ENCODE data around the gene MYL7.
"Not testable (repeated sequence)": the region's sequence is repeated elsewhere in the genome, so short reads cannot be mapped to it uniquely, and the experiment has no call there.

MYL7 gene

DNA sequence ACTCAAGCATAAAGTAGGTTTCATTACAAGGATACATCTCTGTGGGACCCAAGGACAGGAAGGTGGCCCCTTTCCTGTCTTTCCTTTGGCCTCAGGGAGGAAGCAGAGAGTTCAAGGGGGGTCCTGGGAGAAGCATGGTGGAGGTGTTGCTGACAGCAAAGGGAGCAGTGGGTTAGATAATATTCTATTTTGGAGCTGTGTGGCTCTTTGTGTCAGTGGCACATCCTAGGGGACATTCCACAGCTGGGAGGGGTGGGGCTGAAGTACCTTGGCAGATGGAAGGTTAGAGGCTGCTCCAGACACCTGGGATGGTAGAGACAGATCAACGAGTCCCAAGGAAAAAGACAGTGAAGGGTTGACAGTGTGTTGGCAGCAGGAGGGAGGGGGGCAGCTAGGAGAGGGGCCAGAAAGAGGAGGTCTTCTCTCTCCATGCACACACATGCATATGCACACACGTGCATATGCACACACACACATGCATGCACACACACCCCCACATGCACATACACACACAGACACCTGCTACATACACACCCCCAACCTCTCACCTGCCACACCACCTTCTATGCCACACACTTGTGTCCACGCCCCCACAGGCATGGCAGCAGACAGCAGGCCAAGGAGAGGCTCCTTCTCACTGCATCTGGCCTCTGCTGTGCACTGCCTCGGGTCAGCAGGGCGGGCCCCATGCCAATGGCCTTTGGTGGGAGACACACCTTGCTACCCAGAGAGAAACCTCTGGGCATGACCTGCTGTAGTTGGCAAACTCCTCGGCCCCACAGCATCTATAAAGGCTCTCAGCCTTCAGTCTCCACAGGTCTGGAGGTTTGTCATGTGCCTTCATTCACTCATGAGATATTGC is 12.2 kb downstream of the MYL7 start:
- no peak for DNase-seq

DNA sequence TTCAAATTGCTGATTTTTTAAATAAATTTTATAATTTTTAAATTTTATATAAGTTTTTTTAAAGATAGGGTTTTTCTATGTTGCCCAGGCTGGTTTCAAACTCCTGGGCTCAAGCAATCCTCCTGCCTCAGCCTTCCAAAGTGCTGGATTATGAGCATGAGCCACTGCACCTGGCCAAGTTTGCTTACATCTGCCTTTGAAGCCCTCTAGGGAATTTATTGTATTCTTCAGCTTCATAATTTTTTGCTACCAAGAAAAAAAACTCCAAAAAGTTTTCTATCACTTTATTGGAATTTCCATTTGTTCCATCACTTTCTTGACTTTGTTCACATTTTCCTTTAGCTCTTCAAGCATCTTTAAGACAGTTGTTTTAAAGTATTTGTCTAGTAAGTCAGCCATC is 14.0 kb downstream of the MYL7 start:
- DNase-seq = no peak

DNA sequence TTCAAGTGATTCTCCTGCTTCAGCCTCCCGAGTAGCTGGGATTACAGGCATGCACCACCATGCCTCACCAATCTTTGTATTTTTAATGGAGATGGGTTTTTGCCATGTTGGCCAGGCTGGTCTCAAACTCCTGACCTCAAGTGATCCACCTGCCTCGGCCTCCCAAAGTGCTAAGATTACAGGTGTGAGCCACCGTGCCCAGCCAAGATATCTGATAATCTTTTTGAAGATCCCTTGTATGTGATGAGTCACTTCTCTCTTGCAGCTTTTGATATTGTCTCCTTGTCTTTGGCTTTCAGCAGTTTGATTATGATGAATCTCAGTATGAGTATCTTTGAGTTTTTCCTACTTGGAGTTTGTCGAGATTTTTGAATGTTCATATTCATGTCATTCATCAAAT is 14.6 kb downstream of the MYL7 start:
- DNase-seq = not testable (repeated sequence)

DNA sequence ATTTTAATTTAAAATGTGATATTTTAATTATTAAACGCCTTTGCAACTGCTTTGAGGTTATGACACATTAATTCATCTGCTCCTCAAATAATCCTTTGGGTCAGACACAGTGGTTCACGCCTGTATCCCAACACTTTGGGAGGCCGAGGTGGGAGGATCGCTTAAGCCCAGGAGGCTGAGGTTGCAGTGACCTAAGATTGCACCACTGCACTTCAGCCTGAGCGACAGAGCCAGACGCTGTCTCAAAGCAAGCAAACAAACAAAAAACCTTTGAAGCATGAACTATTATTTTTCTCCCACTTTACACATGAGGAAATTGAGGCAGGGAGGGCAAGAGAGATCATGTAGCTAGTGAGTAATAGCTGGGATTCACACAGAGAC is 16.3 kb downstream of the MYL7 start:
- no peak for DNase-seq

DNA sequence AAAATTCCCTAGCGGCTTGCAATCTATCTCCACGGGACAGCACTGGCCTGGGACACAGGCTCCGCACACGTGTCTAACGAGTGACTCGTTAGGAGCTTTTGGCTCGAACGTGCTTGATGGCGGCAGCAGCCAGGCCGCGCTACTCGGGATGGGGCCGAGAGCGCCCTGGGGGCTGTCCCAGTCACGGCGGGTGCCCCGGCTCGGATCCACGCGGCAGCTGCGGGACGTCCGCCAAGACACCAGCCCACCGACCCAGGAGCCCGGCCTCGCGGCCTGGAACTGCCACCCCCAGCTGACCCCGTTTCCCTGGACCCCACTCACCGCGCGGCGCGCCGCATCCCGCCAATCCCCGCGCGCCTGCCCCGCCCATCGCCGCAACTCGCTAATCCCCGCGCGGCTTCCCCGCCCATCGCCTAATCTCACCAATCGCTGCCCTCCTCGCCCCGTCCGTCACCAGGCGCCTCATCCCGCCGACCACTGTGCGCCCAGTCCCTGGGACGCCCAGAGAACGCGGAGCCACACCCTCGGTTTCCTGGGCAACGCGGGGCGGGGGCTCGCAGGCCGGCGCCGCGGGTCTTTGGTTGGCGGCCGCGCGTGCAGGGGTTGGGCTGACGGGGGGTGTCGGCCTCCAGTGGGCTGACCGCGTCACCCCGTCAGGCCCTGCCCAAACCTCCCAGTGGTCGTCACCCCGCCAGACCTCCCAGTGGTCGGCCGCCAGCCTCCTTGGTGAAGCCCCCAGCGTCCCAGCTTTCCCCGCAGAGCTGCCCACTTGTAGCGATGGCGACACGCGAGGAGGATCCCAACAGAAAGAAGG is 17.7 kb downstream of the MYL7 start, which contains the start of gene POLD2:
Gene POLD2, minus strand, starts transcription at position 359 of the 814 bp plus-strand sequence. CDS start 1,495 bp downstream, outside the sequence.
- peak; percentile 99 for DNase-seq

DNA sequence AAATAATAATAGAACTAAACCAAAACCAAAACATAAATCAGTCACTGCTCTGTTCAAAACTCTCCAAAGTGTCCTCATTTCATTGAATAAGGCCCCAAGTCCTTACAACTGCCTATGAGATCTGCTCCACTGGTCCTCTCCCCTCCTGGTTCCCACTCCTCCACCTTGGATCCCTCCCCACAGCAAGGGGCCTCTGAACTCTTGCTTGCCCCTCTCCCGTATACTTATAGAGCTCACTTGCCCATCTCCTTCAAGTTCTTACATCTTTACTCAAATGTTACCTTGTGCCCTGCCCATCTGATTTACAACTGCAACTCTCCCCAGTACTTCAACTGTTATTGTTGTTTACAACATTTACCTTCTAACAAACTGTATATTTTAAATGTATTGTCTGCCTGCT is 18.6 kb downstream of the MYL7 start:
- DNase-seq = no peak

DNA sequence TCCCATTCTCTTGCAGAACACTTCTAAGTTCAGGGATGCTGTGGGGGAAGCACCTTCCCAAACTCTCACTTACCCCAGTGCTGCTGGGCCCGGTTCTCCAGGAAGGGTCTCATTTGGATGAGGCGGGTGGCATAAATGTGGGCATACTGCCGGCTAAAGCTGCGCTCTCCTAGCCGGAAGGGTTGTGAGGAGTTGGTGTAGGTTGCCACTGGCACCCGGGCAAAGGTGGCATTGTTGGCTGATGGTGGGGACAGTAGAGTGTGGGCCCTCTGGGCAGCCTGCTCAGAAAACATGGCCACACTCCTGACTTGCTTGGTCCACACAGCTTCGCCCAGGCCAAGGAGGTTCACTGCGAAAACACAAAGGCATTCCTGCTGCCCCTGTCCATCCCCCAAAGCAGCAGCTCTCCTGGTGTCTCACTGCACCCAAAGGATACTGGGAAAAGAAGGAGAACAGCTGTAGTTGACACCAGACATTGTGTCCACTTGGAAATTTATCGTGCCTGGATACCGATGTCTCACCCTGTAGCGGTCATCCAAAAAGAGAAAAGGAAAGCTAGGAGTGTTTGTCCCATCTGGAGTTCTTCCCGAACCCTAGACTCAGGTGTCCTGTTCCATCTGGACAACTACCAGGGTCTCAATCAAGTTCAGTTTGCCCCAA is 19.2 kb downstream of the MYL7 start:
- no peak for DNase-seq

DNA sequence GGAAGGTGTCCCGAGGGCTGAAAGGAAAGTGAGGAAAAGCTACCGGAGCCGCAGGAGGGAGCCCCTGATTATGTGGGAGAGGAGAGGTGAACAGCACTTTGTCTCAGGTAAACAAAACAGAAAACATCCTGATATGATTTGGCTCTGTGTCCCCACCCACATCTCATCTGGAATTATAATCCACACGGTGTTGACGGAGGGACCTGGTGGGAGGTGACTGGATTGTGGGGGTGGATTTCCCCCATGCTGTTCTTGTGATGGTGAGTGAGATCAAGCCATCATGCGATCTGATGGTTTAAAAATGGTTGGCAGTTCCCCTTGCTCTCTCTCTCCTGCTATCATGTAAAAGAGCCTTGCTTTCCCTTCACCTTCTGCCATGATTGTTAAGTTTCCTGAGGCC is 20.7 kb downstream of the MYL7 start:
- DNase-seq = no peak

DNA sequence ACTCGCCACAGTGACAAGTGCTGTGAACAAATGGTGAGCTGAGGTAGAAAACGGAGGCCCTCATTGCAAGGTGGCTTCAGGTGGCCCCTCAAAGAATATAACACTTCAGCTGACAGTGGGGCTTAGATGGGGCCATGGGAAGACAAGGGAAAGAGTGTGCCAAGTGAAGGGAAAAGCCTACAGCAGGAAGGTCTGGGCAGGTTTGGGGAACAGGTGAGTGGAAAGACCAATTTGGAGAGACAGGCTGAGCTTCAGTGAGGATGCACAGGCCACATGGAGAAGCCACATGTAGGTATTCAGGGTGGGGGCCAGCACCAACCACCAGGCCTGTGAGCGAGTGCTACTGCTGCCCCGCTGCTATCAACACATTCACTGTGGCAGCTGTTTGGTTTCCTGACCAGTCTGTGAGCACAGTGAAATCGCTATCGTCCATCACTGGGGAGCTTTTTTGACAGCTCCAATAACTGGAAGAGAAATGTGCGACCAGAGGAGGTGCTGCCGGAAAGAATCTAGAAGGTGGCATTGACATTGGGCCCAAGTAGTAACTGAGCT is 21.2 kb downstream of the MYL7 start:
- no peak for DNase-seq

DNA sequence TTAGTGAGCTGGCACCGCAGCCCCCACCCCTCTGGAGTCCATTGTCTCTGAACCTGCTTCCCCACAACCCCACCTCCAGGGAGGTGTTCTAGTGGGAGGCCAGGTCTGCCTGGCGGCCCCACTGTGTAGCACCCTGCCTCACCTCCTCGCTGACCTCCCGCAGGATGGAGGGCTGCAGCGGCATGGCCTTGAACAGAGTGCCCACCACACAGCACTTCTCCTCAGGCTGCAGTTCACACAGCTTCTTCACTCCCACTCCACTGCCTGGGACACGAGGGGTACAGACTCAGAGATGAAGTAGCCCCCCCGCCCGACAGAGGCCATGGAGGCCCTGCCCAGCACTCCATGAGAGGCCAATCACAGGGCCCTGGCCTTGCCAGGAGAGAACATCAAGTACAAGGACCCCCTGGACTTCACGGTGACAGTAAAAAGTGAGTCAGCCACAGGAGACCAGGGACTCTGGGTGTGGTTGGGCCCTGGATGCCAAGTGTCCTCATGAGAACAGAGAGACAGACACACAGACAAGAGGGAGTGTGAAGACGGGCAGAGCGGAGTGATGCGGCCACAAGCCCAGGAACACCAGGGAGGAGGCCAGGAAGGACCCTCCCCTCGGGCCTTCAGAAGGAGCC is 23.2 kb downstream of the MYL7 start:
- DNase-seq = no peak

DNA sequence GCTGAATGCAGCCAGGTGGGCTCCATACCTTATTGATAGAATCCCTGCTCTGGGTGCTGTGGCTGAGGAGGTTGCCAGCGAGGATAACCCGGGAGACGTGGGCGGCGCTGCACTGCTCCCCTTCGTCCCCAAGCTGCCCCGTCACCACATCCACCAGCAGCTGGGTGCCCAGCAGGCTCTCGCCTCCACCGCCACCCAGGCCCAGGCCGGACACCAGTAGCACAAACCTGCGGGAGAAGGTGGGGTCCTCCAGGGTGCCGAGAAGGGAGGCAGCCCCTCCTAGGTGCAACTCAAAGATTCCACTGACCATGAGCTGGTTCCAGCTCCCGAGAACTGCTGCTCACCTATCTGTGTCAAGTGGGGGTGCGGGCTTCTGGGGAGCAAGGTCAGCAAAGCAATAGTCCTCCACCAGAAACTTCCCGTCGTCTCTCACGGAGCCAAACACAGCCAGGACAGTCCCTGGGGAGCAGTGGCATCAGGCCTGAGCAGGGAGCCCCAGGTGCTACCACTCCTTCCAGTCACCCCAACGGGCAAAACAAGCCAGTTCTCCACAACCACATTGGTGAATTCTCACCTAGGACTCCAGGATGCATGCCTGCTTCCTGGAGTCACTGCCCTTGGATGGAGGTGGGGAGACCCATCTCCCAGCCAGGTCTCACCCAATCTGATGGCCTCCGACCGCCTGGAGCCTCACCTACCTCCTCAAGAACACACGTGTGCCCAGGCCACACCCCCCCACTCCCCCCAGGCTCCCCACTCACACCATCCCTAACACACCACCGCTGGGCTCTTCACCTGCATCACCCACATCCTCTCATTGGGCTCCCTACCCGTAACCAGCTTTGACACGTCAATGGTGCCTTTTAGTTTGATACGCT is 24.1 kb downstream of the MYL7 start:
- no peak for DNase-seq

DNA sequence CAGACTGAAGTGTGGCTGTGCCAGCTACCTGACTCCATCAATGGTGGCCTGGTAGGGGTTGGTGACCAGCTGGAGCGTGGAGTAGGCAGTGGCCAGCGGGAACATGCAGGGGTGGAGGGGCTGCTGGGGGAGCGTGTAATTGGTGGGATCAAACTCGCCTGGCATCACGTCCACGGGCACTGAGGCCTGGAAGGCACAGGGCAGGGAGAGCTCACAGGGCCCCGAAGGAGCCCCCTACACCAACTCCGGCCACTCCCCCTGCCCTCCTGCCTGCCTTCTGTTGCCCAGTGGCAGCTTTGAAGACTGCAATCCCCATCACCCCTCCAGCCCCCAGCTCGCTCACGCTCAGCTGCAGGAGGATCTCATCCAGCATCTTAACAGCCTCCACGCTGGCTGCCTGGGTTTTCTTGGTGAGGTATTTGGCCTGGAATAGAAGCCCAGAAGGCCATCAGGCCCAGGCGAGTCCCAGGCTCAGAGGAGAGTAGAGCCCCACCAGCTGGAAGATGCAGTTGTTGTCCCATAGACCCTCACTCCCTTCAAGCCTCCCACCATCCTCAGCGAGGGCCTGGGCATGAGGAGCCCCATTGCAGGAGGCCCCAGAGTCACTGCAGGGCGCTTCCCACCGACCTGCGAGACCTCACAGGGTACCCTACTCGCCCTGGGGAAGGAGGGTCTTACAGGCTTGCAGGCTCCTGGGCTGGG is 24.9 kb downstream of the MYL7 start:
- DNase-seq = no peak

DNA sequence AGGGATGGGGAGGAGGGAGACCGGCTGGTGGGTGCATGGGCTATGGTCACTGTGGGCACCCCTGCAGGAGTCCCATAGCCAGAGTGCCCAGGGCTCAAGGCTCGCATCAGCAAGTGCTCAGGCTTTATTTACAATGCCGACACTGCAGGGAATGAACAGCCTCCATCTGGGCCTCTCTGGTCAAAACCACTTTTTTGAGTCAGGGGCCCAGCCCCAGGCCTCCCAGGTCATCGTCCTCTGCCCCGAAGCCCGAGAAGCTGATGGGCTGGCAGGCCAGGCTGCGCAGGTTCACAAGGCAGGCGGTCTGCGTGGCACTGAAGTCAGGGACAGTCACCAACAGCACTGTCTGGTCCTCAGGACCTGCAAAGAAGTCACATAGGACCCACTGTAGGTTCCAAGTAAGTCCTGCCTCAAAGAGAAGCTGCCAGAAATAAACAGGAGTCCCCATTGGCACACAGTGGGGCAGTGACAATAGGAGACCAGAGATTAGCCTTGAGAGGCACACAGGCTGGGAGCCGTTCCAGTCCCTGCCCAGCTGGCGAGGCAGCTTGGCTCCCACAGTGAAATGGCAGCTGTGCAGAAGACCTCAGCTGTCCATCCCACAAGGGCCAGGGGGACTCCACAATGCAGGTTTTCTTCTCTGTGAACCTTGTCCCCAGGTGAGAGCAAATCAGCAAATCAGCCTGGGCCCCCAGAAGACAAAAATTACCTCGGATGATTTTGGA is 26.4 kb downstream of the MYL7 start:
- no peak for DNase-seq

DNA sequence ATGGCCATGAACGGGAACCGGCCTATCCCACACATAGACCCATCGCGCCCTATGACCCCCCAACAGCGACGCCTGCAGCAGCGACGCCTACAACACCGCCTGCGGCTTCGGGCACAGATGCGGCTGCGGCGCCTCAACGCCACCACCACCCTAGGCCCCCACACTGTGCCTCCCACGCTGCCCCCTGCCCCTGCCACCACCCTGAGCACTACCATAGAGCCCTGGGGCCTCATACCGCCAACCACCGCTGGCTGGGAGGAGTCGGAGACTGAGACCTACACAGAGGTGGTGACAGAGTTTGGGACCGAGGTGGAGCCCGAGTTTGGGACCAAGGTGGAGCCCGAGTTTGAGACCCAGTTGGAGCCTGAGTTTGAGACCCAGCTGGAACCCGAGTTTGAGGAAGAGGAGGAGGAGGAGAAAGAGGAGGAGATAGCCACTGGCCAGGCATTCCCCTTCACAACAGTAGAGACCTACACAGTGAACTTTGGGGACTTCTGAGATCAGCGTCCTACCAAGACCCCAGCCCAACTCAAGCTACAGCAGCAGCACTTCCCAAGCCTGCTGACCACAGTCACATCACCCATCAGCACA is 27.3 kb downstream of the MYL7 start:
- DNase-seq = no peak

DNA sequence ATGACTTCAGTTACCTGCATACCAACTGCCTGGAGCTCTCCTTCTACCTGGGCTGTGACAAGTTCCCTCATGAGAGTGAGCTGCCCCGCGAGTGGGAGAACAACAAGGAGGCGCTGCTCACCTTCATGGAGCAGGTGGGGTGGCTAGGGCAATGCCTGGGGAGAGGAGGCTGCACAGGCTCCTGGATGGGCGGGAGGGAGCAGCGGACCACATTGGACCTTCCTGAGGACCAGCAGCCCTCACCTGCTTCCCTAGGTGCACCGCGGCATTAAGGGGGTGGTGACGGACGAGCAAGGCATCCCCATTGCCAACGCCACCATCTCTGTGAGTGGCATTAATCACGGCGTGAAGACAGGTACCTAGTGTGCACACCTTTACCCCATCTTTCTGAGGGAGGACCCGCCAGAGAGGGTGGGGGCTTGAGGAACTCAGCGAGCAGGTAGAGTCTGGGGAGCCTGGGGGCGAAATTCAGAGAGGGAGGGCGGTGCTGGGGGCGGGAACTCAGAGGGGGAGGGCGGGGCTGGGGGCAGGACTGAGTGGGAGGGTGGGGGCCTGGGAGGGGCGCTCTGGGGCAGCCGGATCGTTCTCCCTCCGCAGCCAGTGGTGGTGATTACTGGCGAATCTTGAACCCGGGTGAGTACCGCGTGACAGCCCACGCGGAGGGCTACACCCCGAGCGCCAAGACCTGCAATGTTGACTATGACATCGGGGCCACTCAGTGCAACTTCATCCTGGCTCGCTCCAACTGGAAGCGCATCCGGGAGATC is 28.0 kb downstream of the MYL7 start:
- DNase-seq = no peak

DNA sequence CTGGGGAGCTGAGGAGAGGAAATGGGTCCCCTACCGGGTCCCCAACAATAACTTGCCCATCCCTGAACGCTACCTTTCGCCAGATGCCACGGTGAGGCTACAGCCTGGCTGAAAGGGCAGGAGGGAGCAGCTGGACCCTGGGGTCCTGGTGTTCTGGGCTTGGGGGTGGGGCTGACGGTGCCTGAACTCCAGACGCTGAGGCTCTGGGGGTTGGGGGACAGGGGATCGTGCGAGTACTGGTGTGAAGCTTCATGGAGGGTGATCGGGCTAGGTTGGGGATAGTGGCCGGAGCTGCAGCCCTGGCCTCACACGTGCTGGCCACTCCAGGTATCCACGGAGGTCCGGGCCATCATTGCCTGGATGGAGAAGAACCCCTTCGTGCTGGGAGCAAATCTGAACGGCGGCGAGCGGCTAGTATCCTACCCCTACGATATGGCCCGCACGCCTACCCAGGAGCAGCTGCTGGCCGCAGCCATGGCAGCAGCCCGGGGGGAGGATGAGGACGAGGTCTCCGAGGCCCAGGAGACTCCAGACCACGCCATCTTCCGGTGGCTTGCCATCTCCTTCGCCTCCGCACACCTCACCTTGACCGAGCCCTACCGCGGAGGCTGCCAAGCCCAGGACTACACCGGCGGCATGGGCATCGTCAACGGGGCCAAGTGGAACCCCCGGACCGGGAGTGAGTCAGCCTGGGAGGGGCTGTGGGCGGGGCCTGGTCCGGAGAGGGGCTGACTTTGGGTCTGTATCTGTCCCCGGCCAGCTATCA is 28.7 kb downstream of the MYL7 start:
- no peak for DNase-seq

DNA sequence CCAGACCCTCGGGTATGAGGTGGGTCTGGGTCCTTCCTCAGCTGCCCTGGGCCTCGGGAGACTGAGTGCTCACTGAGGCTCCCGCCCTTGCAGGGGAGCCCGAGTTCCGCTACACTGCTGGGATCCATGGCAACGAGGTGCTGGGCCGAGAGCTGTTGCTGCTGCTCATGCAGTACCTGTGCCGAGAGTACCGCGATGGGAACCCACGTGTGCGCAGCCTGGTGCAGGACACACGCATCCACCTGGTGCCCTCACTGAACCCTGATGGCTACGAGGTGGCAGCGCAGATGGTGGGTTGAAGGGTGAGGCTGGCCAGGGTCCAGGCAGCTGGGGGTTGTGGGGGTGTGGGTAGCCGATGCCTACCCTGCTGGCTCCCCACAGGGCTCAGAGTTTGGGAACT is 29.4 kb downstream of the MYL7 start:
- DNase-seq = no peak
